ENCODE measurements around the gene EXTL1. TPM values are rescaled to one million over a fixed set of nuclear protein-coding genes. Genes with fewer than 3 reads are reported as not detected.

The EXTL1 gene
- total and polyA plus RNA-seq, 10 of the 15 experiments (the other 5 are each of a cell fraction or from before 2014, with no cell fraction given), result not detected

DNA sequence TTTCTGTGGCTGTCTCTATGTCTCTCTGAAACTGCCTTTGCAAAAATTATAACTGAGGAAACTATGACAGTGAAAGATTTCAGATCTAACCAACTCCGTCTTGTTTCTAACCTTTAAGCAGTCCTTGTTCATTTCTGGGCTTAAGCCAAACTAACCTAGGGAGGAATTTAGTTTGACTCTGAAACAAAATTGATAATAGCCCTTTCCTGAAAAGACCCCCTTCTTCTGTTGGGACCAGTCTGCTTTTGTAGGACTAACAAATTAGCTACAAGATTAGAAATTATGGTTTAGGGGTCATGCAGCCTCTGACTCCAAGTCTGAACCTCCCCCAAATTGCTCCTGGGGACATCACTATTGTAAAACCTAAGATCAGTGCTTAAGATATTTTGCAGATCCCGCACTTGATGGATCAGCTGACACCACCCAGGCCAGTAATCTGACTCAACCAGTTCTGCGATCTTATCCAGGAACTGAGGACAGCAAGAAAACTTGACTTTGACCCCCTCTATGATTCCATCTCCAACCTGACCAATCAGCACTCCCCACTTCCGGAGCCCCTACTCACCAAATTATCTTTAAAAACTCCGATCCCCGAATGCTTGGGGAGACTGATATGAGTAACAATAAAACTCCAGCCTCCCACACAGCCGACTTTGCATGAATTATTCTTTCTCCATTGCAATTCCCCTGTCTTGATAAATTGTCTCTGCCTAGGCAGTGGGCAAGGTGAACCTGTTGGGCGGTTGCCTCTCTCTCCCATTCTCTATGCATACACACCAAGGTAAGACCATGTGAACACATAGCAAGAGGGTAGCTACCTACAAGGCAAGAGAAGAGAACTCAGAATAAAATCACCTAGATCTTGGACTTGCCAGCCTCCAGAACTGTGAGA, 57.0 kb downstream of the EXTL1 start (continued):
- TF ChIP-seq, protein P1, sequence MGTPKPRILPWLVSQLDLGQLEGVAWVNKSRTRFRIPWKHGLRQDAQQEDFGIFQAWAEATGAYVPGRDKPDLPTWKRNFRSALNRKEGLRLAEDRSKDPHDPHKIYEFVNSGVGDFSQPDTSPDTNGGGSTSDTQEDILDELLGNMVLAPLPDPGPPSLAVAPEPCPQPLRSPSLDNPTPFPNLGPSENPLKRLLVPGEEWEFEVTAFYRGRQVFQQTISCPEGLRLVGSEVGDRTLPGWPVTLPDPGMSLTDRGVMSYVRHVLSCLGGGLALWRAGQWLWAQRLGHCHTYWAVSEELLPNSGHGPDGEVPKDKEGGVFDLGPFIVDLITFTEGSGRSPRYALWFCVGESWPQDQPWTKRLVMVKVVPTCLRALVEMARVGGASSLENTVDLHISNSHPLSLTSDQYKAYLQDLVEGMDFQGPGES (IDR thresholded peaks at IDR 0.05), result no peak
- TF ChIP-seq NRF1 (conservative IDR thresholded peaks at IDR 0.05; ENCODE audit: low read depth, low read length), result no peak
- TF ChIP-seq CHD1 (IDR thresholded peaks at IDR 0.05; ENCODE audit: low read depth, low read length), result no peak

DNA sequence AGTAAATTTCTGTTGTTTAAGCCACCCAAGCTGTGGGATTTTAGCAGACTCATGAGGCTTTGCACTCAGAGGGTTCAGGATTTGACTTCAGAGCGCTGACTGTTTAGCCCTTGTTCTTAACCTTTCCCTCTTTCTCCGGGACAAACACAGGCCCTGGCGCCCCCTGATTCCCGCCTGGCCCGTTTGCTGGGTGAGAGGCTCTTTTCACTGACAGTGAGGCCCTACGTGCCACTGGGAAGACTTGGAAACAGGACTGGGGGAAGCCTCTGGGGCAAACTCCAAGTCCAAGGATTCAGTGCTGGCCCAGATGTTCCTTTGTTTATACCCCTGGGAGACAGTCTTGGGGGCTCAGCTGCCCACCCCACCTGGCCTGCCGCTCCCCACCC, 57.6 kb downstream of the EXTL1 start:
- no peaks in the 10 kb centered on the region for H3K36me3 ChIP-seq (ENCODE audit: control insufficient read depth in 2 of 2, insufficient read depth in 2 of 2, low read length in 1 of 2)
- SMC1A ChIA-PET (ENCODE audit: uncharacterized antibody, unreplicated experiment), result no interaction called here
- in situ Hi-C loops (cut with MboI), result no loop called here
- intact Hi-C loops (cut with micrococcal nuclease; ENCODE audit: unreplicated experiment), result no loop called here
- no peak overlapping the region for H2AFZ ChIP-seq (ENCODE audit: control insufficient read depth, low read depth, low read length)
- H3K9ac ChIP-seq (ENCODE audit: control insufficient read depth, insufficient read depth, low read length), result no peak overlapping the region
- WGBS (ENCODE audit: insufficient coverage, insufficient replicate concordance, low lambda C conversion rate, missing lambda C conversion rate), result 14% methylated on average over 7 of the region's 7 CpGs
- TF ChIP-seq NRF1 (conservative IDR thresholded peaks at IDR 0.05; ENCODE audit: low read depth, low read length) (no peak), RCOR1 (conservative IDR thresholded peaks at IDR 0.05; ENCODE audit: low read depth, low read length) (no peak), NFYA (IDR thresholded peaks at IDR 0.05; ENCODE audit: borderline replicate concordance, low read depth, low read length) (no peak), MXI1 (IDR thresholded peaks at IDR 0.05; ENCODE audit: low read depth, low read length) (no peak), NFYB (IDR thresholded peaks at IDR 0.05; ENCODE audit: insufficient read depth, low read depth, low read length) (no peak), RELA (IDR thresholded peaks at IDR 0.05; ENCODE audit: borderline replicate concordance, partially characterized antibody) (no peak)
- TF ChIP-seq, protein P2, sequence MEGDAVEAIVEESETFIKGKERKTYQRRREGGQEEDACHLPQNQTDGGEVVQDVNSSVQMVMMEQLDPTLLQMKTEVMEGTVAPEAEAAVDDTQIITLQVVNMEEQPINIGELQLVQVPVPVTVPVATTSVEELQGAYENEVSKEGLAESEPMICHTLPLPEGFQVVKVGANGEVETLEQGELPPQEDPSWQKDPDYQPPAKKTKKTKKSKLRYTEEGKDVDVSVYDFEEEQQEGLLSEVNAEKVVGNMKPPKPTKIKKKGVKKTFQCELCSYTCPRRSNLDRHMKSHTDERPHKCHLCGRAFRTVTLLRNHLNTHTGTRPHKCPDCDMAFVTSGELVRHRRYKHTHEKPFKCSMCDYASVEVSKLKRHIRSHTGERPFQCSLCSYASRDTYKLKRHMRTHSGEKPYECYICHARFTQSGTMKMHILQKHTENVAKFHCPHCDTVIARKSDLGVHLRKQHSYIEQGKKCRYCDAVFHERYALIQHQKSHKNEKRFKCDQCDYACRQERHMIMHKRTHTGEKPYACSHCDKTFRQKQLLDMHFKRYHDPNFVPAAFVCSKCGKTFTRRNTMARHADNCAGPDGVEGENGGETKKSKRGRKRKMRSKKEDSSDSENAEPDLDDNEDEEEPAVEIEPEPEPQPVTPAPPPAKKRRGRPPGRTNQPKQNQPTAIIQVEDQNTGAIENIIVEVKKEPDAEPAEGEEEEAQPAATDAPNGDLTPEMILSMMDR (IDR thresholded peaks at IDR 0.05 in 2 of 3, conservative IDR thresholded peaks at IDR 0.05 in 1 of 3; ENCODE audit: control insufficient read depth in 2 of 3, extremely low read depth in 1 of 3, insufficient read depth in 1 of 3, low read depth in 3 of 3, low read length in 3 of 3), result no peak
- TF ChIP-seq, protein P3, sequence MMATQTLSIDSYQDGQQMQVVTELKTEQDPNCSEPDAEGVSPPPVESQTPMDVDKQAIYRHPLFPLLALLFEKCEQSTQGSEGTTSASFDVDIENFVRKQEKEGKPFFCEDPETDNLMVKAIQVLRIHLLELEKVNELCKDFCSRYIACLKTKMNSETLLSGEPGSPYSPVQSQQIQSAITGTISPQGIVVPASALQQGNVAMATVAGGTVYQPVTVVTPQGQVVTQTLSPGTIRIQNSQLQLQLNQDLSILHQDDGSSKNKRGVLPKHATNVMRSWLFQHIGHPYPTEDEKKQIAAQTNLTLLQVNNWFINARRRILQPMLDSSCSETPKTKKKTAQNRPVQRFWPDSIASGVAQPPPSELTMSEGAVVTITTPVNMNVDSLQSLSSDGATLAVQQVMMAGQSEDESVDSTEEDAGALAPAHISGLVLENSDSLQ (IDR thresholded peaks at IDR 0.05), result no peak
- H3K4me2 ChIP-seq (ENCODE audit: control insufficient read depth, insufficient read depth), result no peak overlapping the region
- FAIRE-seq (no peak), ATAC-seq (no peak), DNase-seq (ENCODE audit: low read depth, low spot score) (no peak)
- RAD21 ChIA-PET (ENCODE audit: unreplicated experiment), result no interaction called here
- H3K9me3 ChIP-seq (replicated peaks; ENCODE audit: control insufficient read depth, insufficient read depth, low read length), result no peaks in the 10 kb centered on the region
- no peak overlapping the region for H3K4me3 ChIP-seq
- no peaks in the 10 kb centered on the region for H3K79me2 ChIP-seq (ENCODE audit: control insufficient read depth, insufficient read depth, low read length)
- no peaks in the 10 kb centered on the region for H3K4me1 ChIP-seq (ENCODE audit: control insufficient read depth, insufficient read depth, low read length)
- H3K27me3 ChIP-seq (replicated peaks in 1 of 2; ENCODE audit: control insufficient read depth in 2 of 2, insufficient read depth in 2 of 2, low read length in 1 of 2), result no peaks in the 10 kb centered on the region; a peak in 2 of 4 replicates
- POLR2A ChIA-PET, result no interaction called here
- H3K27ac ChIP-seq (ENCODE audit: control insufficient read depth, insufficient read depth), result no peak overlapping the region
- CTCF ChIA-PET, result interaction anchor here (1.2 kb wide), 1 partner anchor 66 kb away, joined by 3 read pairs; no protein-coding TSS in a partner anchor
- BruUV-seq (replicated peaks), result no TSS peak
- no peaks in the 10 kb centered on the region for H4K20me1 ChIP-seq (ENCODE audit: control insufficient read depth, insufficient read depth)

Measured in GM12878 (cell line).